Stimulated activated naive CD8-positive, alpha-beta T cell treated with anti-CD3 and anti-CD28 coated beads, Interleukin-15, Interleukin-2, amounts not matched to agents 100 ng/mL and 50 ng/mL, for 24 hours (primary cell): ENCODE measurements around the gene TOMM40L.
A peak's percentile ranks its signal among the peaks of the same experiment; 100 is the strongest.
"Not testable (repeated sequence)": the region's sequence is repeated elsewhere in the genome, so short reads cannot be mapped to it uniquely, and the experiment has no call there.

ENCODE experiments used
- H3K27ac Mint-ChIP-seq: one replicate; pipeline ENCODE4 v1.8.0; 2021; ENCODE audit warnings: mild to moderate bottlenecking, mixed read lengths
- H3K27me3 Mint-ChIP-seq: one replicate; pipeline ENCODE4 v1.8.0; 2021; ENCODE audit warnings: mixed read lengths
- H3K36me3 Mint-ChIP-seq: one replicate; pipeline ENCODE4 v1.8.0; 2021; ENCODE audit warnings: low read depth, mixed read lengths
- H3K4me1 Mint-ChIP-seq: one replicate; pipeline ENCODE4 v1.8.0; 2021; ENCODE audit warnings: low read depth, mixed read lengths
- H3K4me3 Mint-ChIP-seq: one replicate; pipeline ENCODE4 v1.8.0; 2021; ENCODE audit warnings: mild to moderate bottlenecking, mixed read lengths
- H3K9me3 Mint-ChIP-seq: one replicate; pipeline ENCODE4 v1.8.0; 2021; ENCODE audit warnings: mixed read lengths

TOMM40L gene

DNA sequence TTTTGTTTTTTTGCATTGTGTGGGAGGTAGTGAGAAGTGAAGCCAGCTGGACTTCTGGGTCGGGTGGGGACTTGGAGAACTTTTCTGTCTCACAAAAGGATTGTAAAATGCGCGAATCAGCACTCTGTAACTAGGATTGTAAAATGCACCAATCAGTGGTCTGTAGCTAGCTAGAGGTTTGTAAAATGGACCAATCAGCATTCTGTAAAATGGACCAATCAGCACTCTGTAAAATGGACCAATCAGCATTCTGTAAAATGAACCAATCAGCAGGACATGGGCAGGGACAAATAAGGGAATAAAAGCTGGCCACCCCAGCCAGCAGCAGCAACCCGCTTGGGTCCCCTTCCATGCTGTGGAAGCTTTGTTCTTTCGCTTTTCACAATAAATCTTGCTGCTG, 24.2 kb downstream of the TOMM40L start:
- H3K27ac Mint-ChIP-seq, H3K9me3 Mint-ChIP-seq, H3K4me1 Mint-ChIP-seq, H3K27me3 Mint-ChIP-seq, H3K4me3 Mint-ChIP-seq, H3K36me3 Mint-ChIP-seq: not testable (repeated sequence)

DNA sequence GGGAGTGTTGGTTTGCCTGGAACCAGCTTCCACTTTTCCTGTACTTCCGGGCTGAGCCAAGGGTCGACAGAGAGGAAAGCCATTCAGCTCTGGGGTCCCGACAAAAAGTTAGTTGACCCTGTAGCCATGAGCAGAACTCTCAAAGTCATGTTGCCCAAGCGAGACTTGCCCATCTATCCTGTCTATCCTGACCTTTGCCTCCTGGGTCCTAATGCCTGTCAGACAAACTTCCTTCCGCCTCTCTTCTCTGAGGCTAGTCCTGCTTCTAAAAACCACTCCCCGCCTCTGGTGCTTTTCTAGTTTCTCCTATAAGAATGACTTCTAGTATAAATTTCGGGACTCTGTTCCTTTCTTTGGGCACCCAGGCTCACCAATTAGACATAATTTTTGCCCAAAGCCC, 25.0 kb downstream of the TOMM40L start:
- no peaks in the 10 kb centered on the region for H3K4me1 Mint-ChIP-seq
- no peaks in the 10 kb centered on the region for H3K36me3 Mint-ChIP-seq
- H3K27ac Mint-ChIP-seq, result no peak overlapping the region
- H3K4me3 Mint-ChIP-seq, result no peak overlapping the region
- H3K27me3 Mint-ChIP-seq, result peaks cover 5% of the 10 kb centered on the region
- H3K9me3 Mint-ChIP-seq, result peaks cover 3% of the 10 kb centered on the region

- Mint-ChIP-seq H3K4me3 (no peak overlapping the region), H3K27me3 (peaks cover 9% of the 10 kb centered on the region), H3K27ac (no peak overlapping the region), H3K4me1 (no peaks in the 10 kb centered on the region), H3K9me3 (peaks cover 7% of the 10 kb centered on the region), H3K36me3 (peaks cover 5% of the 10 kb centered on the region)
Measured at GRCh38 chr1:161251579-161251978, 25.7 kb downstream of the TOMM40L start.

DNA sequence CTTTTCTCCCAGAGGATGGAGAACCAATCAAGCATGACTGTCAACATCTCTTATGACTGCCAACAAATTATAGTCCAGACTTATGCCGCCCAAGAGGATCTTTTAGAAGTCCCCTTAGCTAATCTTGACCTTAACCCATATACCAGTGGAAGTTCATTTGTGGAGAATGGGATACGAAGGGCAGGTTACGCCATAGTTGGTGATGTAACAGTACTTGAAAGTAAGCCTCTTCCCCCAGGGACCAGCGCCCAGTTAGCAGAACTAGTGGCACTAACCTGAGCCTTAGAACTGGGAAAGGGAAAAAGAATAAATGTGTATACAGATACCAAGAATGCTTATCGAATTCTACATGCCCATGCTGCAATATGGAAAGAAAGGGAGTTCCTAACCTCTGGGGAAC, 29.4 kb downstream of the TOMM40L start:
- not testable (repeated sequence) for H3K4me1 Mint-ChIP-seq, H3K4me3 Mint-ChIP-seq, H3K27ac Mint-ChIP-seq
- Mint-ChIP-seq H3K36me3 (peaks cover 22% of the 10 kb centered on the region), H3K27me3 (peaks cover 43% of the 10 kb centered on the region), H3K9me3 (peaks cover 13% of the 10 kb centered on the region)

GRCh38 chr1:161255955-161256520, 30.2 kb downstream of the TOMM40L start:
- H3K4me1 Mint-ChIP-seq, H3K4me3 Mint-ChIP-seq, H3K27ac Mint-ChIP-seq: not testable (repeated sequence)
- Mint-ChIP-seq H3K36me3 (peaks cover 22% of the 10 kb centered on the region), H3K27me3 (peaks cover 49% of the 10 kb centered on the region), H3K9me3 (peaks cover 13% of the 10 kb centered on the region)

DNA sequence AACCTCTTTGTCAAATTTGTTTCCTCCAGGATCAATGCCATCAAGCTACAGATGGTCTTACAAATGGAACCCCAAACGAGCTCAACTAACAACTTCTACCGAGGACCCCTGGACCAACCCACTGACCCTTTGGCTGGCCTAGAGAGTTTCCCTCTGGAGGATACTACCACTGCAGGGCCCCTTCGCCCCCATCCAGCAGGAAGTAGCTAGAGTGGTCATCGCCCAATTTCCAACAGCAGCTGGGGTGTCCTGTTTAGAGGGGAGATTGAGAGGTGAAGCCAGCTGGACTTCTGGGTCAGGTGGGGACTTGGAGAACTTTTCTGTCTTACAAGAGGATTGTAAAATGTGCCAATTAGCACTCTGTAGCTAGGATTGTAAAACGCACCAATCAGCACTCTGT, 31.2 kb downstream of the TOMM40L start:
- not testable (repeated sequence) for H3K4me3 Mint-ChIP-seq, H3K27ac Mint-ChIP-seq, H3K4me1 Mint-ChIP-seq
- peaks cover 13% of the 10 kb centered on the region for H3K9me3 Mint-ChIP-seq
- H3K27me3 Mint-ChIP-seq, result peaks cover 59% of the 10 kb centered on the region
- peaks cover 22% of the 10 kb centered on the region for H3K36me3 Mint-ChIP-seq

DNA sequence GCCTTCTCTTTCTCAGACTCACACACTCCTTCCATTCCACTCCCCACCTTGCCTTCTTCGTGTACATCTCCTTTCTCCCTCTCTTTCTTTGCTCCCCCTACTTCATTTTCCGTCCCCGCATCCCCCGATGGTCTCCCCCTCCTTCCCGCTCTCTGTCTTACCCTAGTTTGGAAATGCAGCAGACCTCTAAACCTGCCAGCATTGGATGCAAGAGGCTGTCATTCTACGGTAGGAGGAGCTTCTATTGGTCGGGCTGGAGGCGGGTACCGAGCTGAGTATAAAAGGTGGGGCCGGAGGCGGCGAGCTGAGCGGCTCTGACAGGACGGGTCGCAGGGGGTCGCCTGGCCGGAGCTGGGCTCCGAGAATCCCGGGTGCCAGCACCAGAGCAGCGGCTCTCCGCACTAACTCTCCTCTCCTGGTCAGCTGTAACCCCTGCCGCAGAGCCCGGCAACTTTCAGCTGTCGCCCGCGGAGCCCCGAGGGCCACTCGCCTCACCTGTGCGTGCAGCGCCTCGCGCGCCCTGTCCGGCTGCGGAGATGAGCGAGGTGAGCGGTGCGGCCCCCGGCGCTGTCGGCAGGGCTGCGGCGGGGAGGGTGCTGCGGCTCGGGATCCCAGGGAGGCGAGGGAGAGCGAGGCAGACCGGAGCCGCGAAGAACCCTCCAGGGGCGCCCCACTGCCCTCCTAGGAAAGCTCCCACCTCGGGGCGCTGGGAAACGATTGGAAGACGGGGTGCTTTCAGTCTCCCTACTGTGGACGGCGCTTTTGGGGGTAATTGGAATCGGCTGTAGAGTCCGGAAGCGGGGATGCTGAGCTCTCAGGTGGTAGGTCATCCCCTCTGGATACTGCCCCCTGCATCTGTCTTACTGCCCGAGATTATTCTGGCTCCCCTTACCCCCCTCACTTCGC, 32.8 kb downstream of the TOMM40L start, which contains the start of gene PCP4L1:
TSS of gene PCP4L1 (plus strand) at position 307 of the 906 bp plus-strand sequence. CDS start at position 537, 230 bp downstream.
- Mint-ChIP-seq H3K4me3 (peak within 1 kb of the TSS; percentile 60), H3K9me3 (peaks cover 13% of the 10 kb centered on the region), H3K27me3 (peaks cover 68% of the 10 kb centered on the region), H3K4me1 (peaks cover 7% of the 10 kb centered on the region), H3K27ac (no peak within 1 kb of the TSS), H3K36me3 (peaks cover 22% of the 10 kb centered on the region)

DNA sequence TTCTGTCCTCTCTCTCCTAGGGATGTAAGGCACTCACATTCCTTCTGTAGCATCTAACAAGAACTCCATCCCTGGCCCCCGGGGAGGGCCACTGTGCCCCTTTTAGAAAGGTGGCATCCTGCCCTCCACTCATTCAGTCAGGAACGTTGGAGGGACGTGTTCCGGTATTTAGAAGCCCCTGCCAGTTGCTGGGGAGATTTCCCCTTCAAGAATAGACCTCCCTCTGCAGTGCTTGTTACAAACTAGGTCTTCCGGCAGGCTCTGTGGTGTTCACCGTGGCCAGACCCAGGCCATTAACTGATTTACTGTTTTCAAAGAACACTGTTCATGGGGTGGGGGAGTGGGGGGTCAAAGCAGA, 33.5 kb downstream of the TOMM40L start:
- no peak overlapping the region for H3K27ac Mint-ChIP-seq

GRCh38 chr1:161259765-161260164, 33.9 kb downstream of the TOMM40L start:
- H3K4me3 Mint-ChIP-seq, result no peak overlapping the region
- H3K9me3 Mint-ChIP-seq, result peaks cover 13% of the 10 kb centered on the region
- peaks cover 71% of the 10 kb centered on the region for H3K27me3 Mint-ChIP-seq
- H3K27ac Mint-ChIP-seq, result no peak overlapping the region
- peaks cover 22% of the 10 kb centered on the region for H3K36me3 Mint-ChIP-seq
- H3K4me1 Mint-ChIP-seq, result peaks cover 7% of the 10 kb centered on the region

More for the DNA sequence above, 33.5 kb downstream of the TOMM40L start:
- H3K36me3 Mint-ChIP-seq, result peaks cover 22% of the 10 kb centered on the region
- peaks cover 7% of the 10 kb centered on the region for H3K4me1 Mint-ChIP-seq
- H3K4me3 Mint-ChIP-seq, result peak overlapping the region; percentile 60
- peaks cover 13% of the 10 kb centered on the region for H3K9me3 Mint-ChIP-seq
- peaks cover 68% of the 10 kb centered on the region for H3K27me3 Mint-ChIP-seq

- H3K9me3 Mint-ChIP-seq, result peaks cover 13% of the 10 kb centered on the region
- peaks cover 22% of the 10 kb centered on the region for H3K36me3 Mint-ChIP-seq
- no peak overlapping the region for H3K4me3 Mint-ChIP-seq
- peaks cover 7% of the 10 kb centered on the region for H3K4me1 Mint-ChIP-seq
- H3K27me3 Mint-ChIP-seq, result peaks cover 70% of the 10 kb centered on the region
- H3K27ac Mint-ChIP-seq, result no peak overlapping the region
Measured at GRCh38 chr1:161260376-161261260, 34.8 kb downstream of the TOMM40L start.

DNA sequence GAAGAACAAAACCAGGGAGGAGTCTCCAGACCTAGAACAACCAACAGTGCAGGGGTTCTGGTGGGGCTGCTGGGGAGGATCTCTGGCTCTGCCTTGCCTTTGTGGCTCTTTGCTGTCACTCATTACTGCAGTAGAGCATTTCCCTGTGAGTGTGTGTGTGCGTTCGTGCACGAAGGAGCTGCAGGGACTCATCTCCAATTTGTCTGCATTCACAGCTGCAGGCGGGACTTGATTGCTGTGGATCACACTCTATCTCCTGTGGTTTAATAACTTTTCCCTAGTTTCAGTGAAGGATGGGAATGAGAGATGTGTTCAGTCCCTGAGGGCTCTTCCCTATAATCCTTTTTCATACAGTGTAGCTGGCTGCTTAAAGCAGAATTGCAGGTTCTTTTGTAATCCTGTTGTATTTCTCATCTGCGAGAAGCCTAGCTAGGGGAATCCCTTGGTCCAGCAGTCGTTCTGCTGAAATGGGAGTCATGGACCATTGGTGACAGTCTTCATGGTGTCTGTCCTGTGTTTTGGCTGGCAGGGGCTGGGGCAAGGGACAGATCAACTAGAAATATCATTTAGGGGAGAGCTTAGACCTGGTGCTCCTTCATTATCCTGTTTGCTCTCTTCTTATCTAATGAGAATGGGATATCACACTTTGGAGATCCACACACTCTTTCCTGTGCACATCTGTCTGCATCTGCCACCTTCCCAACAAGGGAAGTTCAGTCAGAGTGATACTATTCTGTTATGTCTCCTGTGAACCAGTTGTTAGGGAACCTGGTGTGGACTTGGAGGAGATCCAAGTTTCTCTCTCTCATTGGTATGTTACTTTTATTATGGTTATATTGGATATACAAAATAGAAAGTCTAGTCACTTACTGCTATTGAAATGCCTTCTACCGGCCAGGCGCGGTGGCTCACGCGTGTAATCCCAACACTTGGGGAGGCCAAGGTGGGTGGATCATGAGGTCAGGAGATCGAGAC, 35.7 kb downstream of the TOMM40L start:
- Mint-ChIP-seq H3K27me3 (peaks cover 68% of the 10 kb centered on the region), H3K27ac (no peak overlapping the region), H3K4me3 (no peak overlapping the region), H3K4me1 (peaks cover 7% of the 10 kb centered on the region), H3K36me3 (peaks cover 17% of the 10 kb centered on the region), H3K9me3 (peaks cover 9% of the 10 kb centered on the region)

DNA sequence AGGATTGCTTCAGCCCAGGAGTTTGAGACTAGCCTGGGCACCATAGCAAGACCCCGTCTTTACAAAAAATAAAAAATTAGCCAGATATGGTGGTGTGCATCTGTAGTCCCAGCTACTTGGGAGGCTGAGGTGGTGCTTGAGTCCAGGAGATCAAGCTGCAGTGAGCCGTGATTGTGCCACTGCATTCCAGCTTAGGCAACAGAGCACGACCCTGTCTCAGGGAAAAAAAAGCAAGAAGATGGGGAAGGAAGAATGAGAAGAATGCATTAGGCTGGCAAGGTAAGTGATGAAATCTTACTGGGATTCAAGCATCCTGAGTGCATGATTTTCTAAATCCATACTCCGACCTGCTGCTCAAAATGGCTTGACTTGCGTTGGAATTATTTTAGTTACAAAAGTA, 39.4 kb downstream of the TOMM40L start:
- Mint-ChIP-seq H3K4me1 (no peaks in the 10 kb centered on the region), H3K9me3 (no peaks in the 10 kb centered on the region), H3K4me3 (no peak overlapping the region), H3K36me3 (no peaks in the 10 kb centered on the region), H3K27me3 (peaks cover 36% of the 10 kb centered on the region), H3K27ac (no peak overlapping the region)

DNA sequence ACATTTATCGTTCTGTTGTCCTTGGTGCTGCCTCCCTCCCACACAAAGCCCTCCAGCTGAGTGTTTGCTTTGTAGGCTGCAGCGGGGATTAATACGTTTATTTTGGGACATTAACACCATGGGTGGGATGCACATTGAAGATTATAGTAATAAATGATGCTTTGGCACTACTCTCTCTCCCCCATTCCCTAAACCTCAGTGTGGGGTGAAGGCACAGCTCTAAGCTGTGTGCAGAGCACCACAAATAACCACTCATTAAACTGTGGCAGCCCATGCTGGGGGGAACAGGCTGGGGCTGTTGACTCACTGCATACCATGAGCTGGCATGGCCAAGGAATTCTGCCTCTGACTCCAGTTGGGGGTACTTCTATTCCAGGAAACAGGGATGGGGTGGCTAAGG, 40.3 kb downstream of the TOMM40L start:
- Mint-ChIP-seq H3K27me3 (peaks cover 29% of the 10 kb centered on the region), H3K4me3 (no peak overlapping the region), H3K36me3 (no peaks in the 10 kb centered on the region), H3K4me1 (no peaks in the 10 kb centered on the region), H3K27ac (no peak overlapping the region), H3K9me3 (no peaks in the 10 kb centered on the region)

GRCh38 chr1:161266836-161267235, 41.0 kb downstream of the TOMM40L start:
- Mint-ChIP-seq H3K27me3 (peaks cover 26% of the 10 kb centered on the region), H3K27ac (no peak overlapping the region), H3K4me1 (no peaks in the 10 kb centered on the region), H3K4me3 (no peak overlapping the region), H3K9me3 (no peaks in the 10 kb centered on the region), H3K36me3 (no peaks in the 10 kb centered on the region)
